Iris pigment epithelial cell (primary cell): Measurements from ENCODE around the gene REXO4.
"Not testable (repeated sequence)": the region's sequence is repeated elsewhere in the genome, so short reads cannot be mapped to it uniquely, and the experiment has no call there.

Experiments used
- DNase-seq: peaks from one replicate; pipeline ENCODE4 v3.0.0-alpha.2; 2011; ENCODE audit warnings: low read depth

The REXO4 gene

GRCh38 chr9:133386338-133386737 lies 31.5 kb downstream of the REXO4 start:
- no peak for DNase-seq

GRCh38 chr9:133385452-133385851 lies 32.4 kb downstream of the REXO4 start:
- DNase-seq: no peak

DNA sequence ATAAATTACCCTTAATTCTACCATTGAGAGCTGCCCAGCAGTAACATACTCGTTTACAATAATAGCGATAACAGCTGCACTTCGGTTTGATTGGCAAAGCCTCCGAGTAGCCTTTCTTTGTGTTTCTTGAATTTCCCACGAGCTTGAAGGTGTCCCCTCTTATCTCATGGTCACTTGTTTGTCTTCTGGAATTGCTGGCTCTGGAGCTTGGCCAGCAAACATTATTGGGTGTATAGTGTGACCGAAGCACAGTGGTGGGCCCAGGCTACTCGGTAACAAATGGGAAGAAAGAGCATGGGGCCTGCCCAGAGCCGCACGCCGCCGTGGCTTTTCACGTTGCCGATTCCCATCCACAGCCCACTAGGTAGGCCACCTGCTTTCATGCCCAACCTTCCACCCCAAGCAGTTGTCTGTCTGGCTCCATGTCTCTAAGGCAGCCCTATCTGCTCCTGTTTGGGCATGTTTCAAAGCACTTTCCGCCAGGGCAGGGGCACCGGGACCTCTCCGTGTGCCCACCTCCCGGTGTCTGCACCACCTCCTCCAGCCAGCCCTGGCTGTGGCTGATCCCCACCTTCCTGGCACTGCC lies 33.0 kb downstream of the REXO4 start:
- no peak for DNase-seq

DNA sequence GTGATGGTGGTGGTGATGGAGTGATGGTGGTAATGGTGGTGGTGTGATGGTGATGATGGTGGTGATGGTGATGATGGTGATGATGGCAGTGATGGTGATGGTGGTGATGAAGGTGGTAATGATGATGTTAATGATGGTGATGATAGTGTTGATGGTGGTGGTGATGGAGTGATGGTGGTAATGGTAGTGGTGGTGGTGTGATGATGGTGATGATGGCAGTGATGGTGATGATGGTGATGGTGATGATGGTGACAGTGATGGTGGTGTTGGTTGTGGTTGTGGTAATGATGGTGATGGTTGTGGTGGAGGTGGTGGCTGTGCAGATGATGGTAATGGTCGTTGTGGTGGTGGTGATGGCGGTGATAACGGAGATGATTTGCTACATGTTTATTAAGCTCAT lies 34.4 kb downstream of the REXO4 start:
- DNase-seq: no peak

- no peak for DNase-seq
Measured at GRCh38 chr9:133382507-133383141, 35.2 kb downstream of the REXO4 start.

- no peak for DNase-seq
Measured at GRCh38 chr9:133380734-133381133, 37.1 kb downstream of the REXO4 start.

DNA sequence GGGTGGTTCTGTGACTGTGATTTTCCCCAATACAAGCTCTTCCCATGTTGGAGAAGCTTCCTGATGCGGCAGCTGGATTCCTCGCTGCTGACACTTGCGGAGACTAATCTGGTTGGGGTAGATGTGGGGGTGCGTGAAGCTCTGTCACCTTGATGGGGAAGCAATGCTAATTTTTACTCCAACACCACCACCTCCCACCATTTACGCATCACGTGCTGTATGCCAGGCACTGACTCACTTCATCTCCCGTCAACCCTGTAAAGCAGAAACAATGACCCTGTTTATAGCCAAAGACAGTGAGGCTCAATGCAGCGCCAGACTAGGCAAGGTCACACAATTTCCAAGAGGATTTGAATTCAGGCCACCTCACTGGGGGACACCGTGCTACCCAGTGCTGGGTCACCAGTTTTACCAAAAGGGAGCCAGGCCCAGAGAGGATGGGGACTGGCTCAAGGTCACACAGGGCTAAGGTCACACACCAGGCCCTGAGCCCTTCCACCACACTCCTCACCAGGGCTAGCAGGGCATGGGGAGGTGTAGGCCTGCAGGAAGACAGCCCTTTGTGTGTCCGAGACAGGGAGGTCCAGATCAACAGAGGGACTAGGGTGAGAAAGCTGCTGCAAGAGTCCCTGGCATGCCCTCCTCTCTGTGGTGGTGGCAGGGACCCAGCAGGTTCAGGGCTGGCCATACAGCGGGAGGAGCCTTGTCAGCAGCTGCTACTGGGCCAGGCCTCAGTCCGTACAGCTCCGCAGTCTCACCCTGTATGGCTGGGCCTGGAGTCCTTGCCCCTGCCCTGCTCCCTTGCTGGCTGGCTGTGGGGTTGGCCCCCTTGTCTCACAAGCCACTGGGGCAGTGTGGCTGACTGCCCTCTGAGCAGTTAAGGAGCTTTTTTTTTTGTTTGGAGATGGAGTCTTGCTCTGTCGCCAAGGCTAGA lies 38.4 kb downstream of the REXO4 start:
- DNase-seq: no peak

DNA sequence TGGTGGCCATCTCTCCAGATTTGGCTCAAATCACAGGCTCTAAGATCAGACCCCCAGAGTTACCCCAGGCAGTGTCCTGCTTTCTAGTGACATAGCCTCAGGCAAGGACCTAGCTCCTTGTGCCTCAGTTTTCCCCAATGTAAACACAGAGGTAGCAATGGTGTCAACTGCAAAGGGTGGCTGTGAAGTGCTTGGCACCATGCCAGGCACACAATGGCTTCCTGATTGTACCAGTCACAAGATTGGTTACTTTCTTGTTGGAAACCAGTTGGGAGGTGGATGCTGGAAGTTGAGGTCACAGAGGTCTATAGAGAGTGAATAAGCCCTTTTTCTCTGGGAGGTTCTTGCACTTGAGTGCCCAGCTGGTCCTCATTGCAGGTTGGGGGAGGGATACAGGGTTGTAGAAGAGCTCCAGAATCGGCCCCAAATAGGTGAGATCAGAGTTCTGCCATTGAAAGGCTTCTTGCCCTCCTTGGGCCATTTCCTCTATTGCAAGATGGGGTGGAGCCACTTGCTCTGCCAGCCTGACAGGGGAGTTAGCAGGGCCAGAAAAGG lies 39.3 kb downstream of the REXO4 start:
- no peak for DNase-seq

- DNase-seq: peak; percentile 26
Measured at GRCh38 chr9:133377721-133378216, 40.0 kb downstream of the REXO4 start.

- DNase-seq: not testable (repeated sequence)
Measured at GRCh38 chr9:133377280-133377679, 40.5 kb downstream of the REXO4 start.

DNA sequence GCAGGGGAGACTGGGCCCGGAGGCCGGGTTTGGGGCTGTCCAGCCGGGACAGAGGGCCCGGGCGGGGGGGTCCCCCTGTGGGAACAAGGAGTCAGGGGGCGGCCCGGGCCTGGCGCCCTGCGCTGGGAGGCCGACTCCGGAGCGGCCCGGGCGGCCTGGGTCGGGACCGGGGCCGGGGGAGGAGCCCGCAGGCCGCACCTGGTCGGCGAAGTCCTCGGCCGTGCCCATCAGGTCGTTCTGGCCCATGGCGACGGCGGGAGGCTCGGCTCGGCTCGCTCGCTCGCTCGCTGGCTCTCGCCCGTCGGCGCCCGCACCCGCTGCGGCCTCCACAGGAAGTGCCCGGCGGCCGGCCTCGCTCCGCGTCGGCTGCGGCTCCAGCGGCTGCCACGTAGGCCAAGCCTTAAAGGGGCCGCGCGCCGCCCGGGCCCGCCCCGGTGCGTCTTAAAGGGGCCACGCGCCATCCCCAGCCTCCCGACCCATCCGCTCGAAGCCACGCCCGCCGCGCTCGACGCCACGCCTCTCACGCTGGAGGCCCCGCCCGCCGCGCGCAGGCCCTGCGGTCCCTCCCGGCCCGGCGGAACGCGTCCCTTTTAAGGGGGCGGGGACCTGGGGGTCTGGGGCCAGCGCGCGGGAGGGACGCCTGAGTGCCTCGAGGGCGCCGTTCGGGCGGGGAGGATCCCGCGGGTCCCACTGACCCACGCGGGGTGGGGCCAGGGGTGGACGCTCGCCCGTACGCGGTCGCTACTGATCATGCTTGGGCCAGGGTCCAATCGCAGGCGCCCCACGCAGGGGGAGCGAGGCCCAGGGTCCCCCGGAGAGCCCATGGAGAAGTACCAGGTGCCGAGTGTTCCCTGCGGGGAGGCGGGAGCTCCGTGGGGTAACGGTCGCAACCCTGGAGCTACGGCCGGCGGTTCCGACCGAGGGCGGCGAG lies 41.8 kb downstream of the REXO4 start, which contains the start of the genes STKLD1 and SURF4:
Gene STKLD1 (plus strand): TSS at position 643 of the 931 bp plus-strand sequence. CDS start 108 bp downstream, at position 751.
Gene SURF4 (minus strand): TSS at position 337 of the 931 bp plus-strand sequence. CDS start 91 bp downstream, at position 246.
- peak; percentile 97 for DNase-seq

GRCh38 chr9:133375116-133375723 lies 42.6 kb downstream of the REXO4 start:
- DNase-seq: peak; percentile 46

DNA sequence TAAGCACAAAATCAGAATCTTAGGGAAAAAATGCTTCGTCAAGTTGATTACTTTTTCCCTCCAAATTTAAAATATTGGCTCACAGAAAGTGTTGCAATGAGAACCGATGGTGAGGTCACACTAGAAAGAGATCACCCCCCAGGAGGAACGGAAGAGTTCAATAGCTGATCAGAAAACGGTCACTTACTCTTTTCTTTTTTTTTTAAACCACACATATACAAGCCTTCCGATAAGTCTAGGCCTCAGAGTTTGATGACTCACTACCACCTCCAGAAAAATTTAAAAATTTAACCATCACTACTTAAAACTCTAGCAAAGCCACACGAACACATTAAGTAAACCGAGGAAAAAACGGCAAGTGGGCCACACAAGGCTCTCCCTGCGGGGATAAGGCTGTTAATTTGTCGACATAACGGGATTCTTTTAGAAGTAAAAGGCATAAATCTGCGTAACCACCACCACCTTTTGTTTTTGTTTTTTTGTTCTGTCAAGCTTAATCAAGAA lies 43.1 kb downstream of the REXO4 start:
- DNase-seq: peak; percentile 73

DNA sequence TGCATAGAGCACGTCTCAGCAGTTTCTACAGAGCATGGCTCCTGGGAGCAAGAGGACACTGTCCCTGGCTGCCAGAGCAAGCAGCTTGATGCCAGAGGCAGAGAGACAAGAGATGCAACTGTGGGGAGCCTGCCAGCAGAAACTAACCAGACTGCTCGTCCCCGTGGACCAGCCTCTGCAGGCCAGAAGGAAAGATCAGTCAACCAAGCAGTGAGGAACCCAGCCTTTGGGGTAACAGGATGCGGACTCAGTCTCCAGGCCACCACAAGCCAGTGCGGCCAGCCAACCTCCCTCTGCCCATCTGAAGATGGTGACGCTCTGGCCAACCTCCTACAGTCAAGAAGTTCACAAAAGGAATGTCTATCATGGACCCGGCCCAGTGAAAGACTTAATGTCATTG lies 45.7 kb downstream of the REXO4 start:
- no peak for DNase-seq

DNA sequence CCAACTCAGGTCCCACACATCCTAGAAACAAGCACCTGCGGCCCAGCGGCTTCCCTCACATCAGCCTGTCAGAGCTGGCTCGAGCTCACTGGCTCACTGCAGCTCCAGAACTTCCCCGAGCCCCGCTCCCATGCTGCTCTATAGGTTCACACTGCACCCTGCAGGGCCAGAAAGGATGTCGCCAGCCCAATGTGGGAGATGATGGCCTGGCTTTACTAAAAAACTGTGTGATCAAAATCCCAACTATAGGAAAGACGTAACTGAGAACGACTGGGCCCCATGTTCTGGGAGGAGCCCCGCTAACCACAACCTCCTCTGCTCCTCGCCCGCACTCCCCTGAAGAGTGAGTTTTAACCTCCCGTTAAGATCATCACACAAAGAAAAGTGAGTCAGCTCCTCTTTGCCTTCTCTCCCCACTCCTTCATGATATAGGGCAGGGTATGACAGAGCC lies 46.5 kb downstream of the REXO4 start:
- DNase-seq: peak; percentile 38

DNA sequence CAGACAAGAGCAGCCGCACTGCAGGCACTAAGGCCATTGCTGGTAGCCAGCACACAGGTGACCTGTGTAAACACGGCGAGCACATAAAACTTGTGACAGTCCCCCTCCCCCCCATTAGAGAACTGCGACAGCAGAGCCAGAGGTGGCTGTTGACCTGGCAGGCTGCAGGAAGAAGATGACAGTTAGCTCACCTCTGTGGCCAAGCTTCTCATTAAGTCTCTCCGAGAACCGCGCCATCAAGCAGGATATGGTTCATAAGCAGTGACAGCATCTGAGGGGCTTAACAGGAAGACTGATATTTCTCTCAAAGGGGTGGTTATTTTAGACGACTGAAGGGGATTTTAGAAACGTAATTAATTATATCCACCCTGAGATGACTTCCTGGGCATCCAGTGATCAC lies 47.1 kb downstream of the REXO4 start:
- DNase-seq: no peak

GRCh38 chr9:133369933-133370332 lies 47.9 kb downstream of the REXO4 start:
- no peak for DNase-seq

DNA sequence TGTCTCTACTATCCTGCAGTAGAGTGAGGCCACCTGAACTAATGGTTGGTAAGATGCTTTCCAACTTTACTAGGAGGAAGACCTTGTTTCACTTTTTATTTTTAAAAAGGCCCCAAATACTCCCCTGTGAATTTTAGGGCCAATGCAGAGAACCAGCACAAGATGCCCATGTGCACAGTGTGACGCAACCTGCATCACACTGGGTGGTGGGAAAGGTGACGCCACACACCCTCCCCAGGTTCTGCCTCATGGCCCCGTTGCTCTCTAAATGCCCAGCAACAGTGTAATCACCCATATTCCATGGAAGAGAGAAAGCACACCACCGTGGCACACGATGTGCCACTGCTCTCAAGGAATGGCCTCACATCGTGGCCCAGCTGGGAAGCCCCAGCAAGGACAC lies 48.4 kb downstream of the REXO4 start:
- no peak for DNase-seq

DNA sequence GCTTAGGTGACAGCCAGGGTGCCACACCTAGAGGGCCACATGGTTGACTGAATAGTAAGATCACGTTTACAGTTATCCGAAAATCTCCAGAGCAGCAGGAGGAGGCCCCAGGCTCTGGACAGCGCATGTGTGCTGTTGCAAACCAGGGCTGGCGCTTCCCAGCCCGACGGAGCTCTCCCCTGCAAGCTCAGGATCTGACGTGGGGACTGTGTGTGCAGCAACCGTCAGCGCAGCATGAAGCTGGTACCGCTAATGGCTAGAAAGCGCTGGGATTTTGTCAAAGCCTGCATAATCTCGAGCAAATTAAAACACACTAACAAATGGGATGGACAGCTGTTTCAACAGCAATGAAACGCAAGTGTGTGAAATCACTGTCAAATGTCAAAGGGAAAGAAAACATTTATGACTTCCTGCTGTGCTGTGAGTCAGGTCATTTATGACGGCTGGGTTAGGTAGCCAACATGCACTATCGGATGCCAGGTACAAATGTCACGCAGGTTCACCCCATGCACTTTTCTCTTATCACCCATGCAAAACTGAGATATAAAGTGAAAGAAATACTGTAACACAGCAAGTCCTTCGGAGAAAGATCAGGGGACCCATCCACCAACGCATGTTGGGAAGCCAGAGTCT lies 49.4 kb downstream of the REXO4 start:
- DNase-seq: peak; percentile 19

DNA sequence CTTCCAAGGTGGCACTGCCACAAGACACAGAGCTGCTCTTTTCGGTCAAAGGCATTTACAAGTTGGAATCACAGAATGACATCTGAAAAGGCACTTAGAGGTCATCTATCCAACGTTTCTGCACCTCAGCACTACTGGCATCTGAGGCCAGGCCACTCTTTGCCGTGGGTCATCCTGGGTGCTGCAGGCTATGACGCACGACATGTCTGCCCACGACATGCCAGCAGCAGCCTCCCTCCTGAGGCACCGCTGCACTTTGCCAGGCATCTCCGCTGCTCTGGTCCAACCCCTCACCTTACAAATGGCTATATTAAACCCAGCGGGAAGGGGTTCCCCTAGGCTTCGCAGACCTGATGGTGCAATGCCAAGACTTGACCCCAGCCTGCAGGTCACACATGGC lies 50.0 kb downstream of the REXO4 start:
- DNase-seq: no peak
